IMR-90 (cell line): ENCODE data around the gene NPFF. TPM values are rescaled to one million over a fixed set of nuclear protein-coding genes. Genes with fewer than 3 reads are reported as not detected.

Source experiments
- ATAC-seq: fragments of 200-7000 bp; cut with Tn5 transposase; 2 replicates; pipeline ENCODE4 v1.9.1; 2020; ENCODE audit warnings: low read depth, mild to moderate bottlenecking, moderate library complexity
- Bru-seq: library from RNA; stranded (reverse); fragments of 400-500 nt; gene quantifications from one replicate; lab custom pipeline; 2021; lab: Mats Ljungman, UMichigan
- BruChase-seq, 2 experiments: library from RNA; stranded (reverse); fragments of 400-500 nt; gene quantifications; one replicate each; lab custom pipeline; 2021; lab: Mats Ljungman, UMichigan
- BruUV-seq: library from RNA; stranded (reverse); fragments of 400-500 nt; replicated peaks from 2 replicates; lab custom pipeline; 2021; lab: Mats Ljungman, UMichigan
- CTCF ChIA-PET: fragments of 300-600 bp; formaldehyde crosslinking; extraction: SDS; loops from one replicate; lab custom pipeline; 2021; ENCODE audit warnings: antibody characterized with exemption; lab: Yijun Ruan, JAX
- POLR2A ChIA-PET: fragments of 300-600 bp; sonication (Branson Sonifier 250); formaldehyde crosslinking; loops from one replicate; lab custom pipeline; 2022; ENCODE audit warnings: antibody characterized with exemption; ENCODE audit not compliant: unreplicated experiment; lab: Charles Lee
- DNase-seq: peaks from one replicate; pipeline ENCODE4 v3.0.0; 2013
- H2AFZ ChIP-seq: replicated peaks from 2 replicates; pipeline ENCODE3; 2013; ENCODE audit warnings: low read length, mild to moderate bottlenecking; ENCODE audit not compliant: poor library complexity
- H2AK5ac ChIP-seq: 2 replicates; pipeline ENCODE4 v1.6.1; 2013; ENCODE audit warnings: low read depth, low read length, inconsistent platforms
- H2AK9ac ChIP-seq: replicated peaks from 2 replicates; pipeline ENCODE3; 2013; ENCODE audit warnings: mild to moderate bottlenecking, low read depth, low read length, moderate library complexity; ENCODE audit not compliant: poor library complexity
- H2BK120ac ChIP-seq: 2 replicates; pipeline ENCODE4 v1.6.1; 2013; ENCODE audit warnings: low read depth, low read length, inconsistent platforms
- H2BK15ac ChIP-seq: 3 replicates; pipeline ENCODE4 v1.6.1; 2013; ENCODE audit warnings: low read depth, low read length, inconsistent platforms
- H2BK20ac ChIP-seq: 2 replicates; pipeline ENCODE4 v1.6.1; 2013; ENCODE audit warnings: low read depth, mild to moderate bottlenecking, inconsistent platforms, low read length, moderate library complexity
- H2BK5ac ChIP-seq: 2 replicates; pipeline ENCODE4 v1.6.1; 2013; ENCODE audit warnings: mild to moderate bottlenecking, low read depth, low read length, inconsistent platforms; ENCODE audit not compliant: poor library complexity, severe bottlenecking
- H3K14ac ChIP-seq: replicated peaks from 2 replicates; pipeline ENCODE4 v1.6.1; 2013; ENCODE audit warnings: low read depth, low read length, inconsistent platforms
- H3K18ac ChIP-seq: 2 replicates; pipeline ENCODE4 v1.6.1; 2013; ENCODE audit warnings: low read depth, low read length, control low read depth
- H3K23ac ChIP-seq: 2 replicates; pipeline ENCODE4 v1.6.1; 2013; ENCODE audit warnings: low read depth, low read length, inconsistent platforms
- H3K27ac ChIP-seq: 2 replicates; pipeline ENCODE4 v1.5.1; 2013; ENCODE audit warnings: mild to moderate bottlenecking, control low read depth, low read length; ENCODE audit not compliant: insufficient read depth
- H3K27me3 ChIP-seq: 2 replicates; pipeline ENCODE4 v1.6.1; 2013; ENCODE audit warnings: low read length; ENCODE audit not compliant: control insufficient read depth, insufficient read depth
- H3K36me3 ChIP-seq: 2 replicates; pipeline ENCODE4 v1.6.1; 2013; ENCODE audit warnings: low read length, mixed read lengths; ENCODE audit not compliant: control insufficient read depth, insufficient read depth
- H3K4ac ChIP-seq: 2 replicates; pipeline ENCODE4 v1.6.1; 2013; ENCODE audit warnings: low read depth, low read length, inconsistent platforms
- H3K4me1 ChIP-seq: 2 replicates; pipeline ENCODE4 v1.6.1; 2013; ENCODE audit warnings: low read length, mixed read lengths; ENCODE audit not compliant: control insufficient read depth, insufficient read depth
- H3K4me2 ChIP-seq: 2 replicates; pipeline ENCODE4 v1.6.1; 2013; ENCODE audit warnings: low read depth, mild to moderate bottlenecking, control low read depth, low read length, moderate library complexity
- H3K4me3 ChIP-seq: 2 replicates; pipeline ENCODE4 v1.5.1; 2013; ENCODE audit warnings: low read depth, mild to moderate bottlenecking, control low read depth, low read length, moderate library complexity; ENCODE audit not compliant: insufficient read depth
- H3K56ac ChIP-seq: 2 replicates; pipeline ENCODE4 v1.6.1; 2013; ENCODE audit warnings: low read length, inconsistent platforms; ENCODE audit not compliant: insufficient read depth; ENCODE audit errors: extremely low read depth
- H3K79me1 ChIP-seq, 2 experiments: 2 replicates each; pipeline ENCODE4 v1.6.1; 2013; ENCODE audit warnings: low read length in 2 of 2, inconsistent platforms in 1 of 2, low read depth in 1 of 2
- H3K9ac ChIP-seq: 2 replicates; pipeline ENCODE4 v1.6.1; 2013; ENCODE audit warnings: low read depth, low read length, control low read depth
- H3K9me1 ChIP-seq: 2 replicates; pipeline ENCODE4 v1.6.1; 2013; ENCODE audit warnings: low read length, inconsistent platforms; ENCODE audit not compliant: insufficient read depth
- H3K9me3 ChIP-seq: 2 replicates; pipeline ENCODE4 v1.6.1; 2013; ENCODE audit warnings: low read length; ENCODE audit not compliant: control insufficient read depth, insufficient read depth
- H4K20me1 ChIP-seq: 2 replicates; pipeline ENCODE4 v1.6.1; 2013; ENCODE audit warnings: low read length, inconsistent platforms; ENCODE audit not compliant: insufficient read depth
- H4K5ac ChIP-seq: 2 replicates; pipeline ENCODE4 v1.6.1; 2013; ENCODE audit warnings: mild to moderate bottlenecking, low read depth, low read length, control low read depth
- H4K8ac ChIP-seq, 2 experiments: 2 replicates each; pipeline ENCODE4 v1.6.1; 2013; ENCODE audit warnings: low read depth in 2 of 2, low read length in 2 of 2, control low read depth in 1 of 2, inconsistent platforms in 1 of 2
- H4K91ac ChIP-seq: 2 replicates; pipeline ENCODE4 v1.6.1; 2013; ENCODE audit warnings: low read depth, low read length, inconsistent platforms; ENCODE audit not compliant: insufficient read depth
- NFE2L2 ChIP-seq: fragments of 150-350 bp; IDR thresholded peaks from 2 replicates; pipeline ENCODE4 v1.6.1; 2016; ENCODE audit warnings: low read depth, mild to moderate bottlenecking, low read length
- WGBS, 2 experiments: methylation state at CpG; one replicate each; pipeline versions ENCODE4 v1.1.5 to v1.1.7; 2013; ENCODE audit warnings: missing lambda C conversion rate in 2 of 2; ENCODE audit not compliant: insufficient read length in 1 of 2; ENCODE audit errors: extremely low coverage in 2 of 2; 5-methylcytosine and 5-hydroxymethylcytosine counted together
- dilution Hi-C: fragments of 300-500 bp; cut with HindIII; formaldehyde crosslinking; loops from one replicate; pipeline ENCODE4 v1.14.3; 2018; ENCODE audit warnings: low sequenced_read_pairs; ENCODE audit not compliant: unreplicated experiment
- in situ Hi-C: fragments of 300-500 bp; cut with MboI; formaldehyde crosslinking; loops from 3 replicates; pipeline ENCODE4 v1.14.3; 2019; ENCODE audit warnings: low sequenced_read_pairs, inconsistent platforms, mixed read lengths
- intact Hi-C: fragments of 100-400 bp; cut with micrococcal nuclease; formaldehyde crosslinking; loops from 2 replicates; pipeline ENCODE4 v1.10.0; 2022
- long read RNA-seq: library from polyadenylated mRNA; unstranded; transcript quantifications from one replicate; pipeline ENCODE4 v2.0.0, GENCODE V29; 2021; ENCODE audit not compliant: unreplicated experiment
- polyA plus RNA-seq, 3 experiments: library from polyadenylated mRNA; depleted of rRNA; stranded (reverse); fragments of >200 nt; gene quantifications; 2 replicates each; pipeline ENCODE4 v1.2.3, GENCODE V29; 2012; ENCODE audit warnings: low replicate concordance in 1 of 3
- total RNA-seq: library from RNA; depleted of rRNA; stranded (reverse); fragments of >200 nt; gene quantifications from 2 replicates; pipeline ENCODE4 v1.2.3, GENCODE V29; 2012; rRNA removed

Gene NPFF, protein sequence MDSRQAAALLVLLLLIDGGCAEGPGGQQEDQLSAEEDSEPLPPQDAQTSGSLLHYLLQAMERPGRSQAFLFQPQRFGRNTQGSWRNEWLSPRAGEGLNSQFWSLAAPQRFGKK
- total RNA-seq: not detected in 2 replicates
- not detected in 2 replicates for polyA plus RNA-seq (2012; rRNA removed)
- not detected in 2 replicates for polyA plus RNA-seq (2012; cell fraction: cytosol; rRNA removed)
- polyA plus RNA-seq (2012; cell fraction: nucleus; rRNA removed; ENCODE audit: low replicate concordance): 0.87 TPM in 1 of 2 replicates, not detected in the other
- Bru-seq, nascent RNA: percentile 73 among the genes with signal in this experiment
- percentile 92 among the genes with signal in this experiment for BruChase-seq, experiment 1, labeled RNA remaining after a 6-hour chase
- BruChase-seq, experiment 2, labeled RNA remaining after a 2-hour chase: percentile 93 among the genes with signal in this experiment
- long read RNA-seq: 0 reads

DNA sequence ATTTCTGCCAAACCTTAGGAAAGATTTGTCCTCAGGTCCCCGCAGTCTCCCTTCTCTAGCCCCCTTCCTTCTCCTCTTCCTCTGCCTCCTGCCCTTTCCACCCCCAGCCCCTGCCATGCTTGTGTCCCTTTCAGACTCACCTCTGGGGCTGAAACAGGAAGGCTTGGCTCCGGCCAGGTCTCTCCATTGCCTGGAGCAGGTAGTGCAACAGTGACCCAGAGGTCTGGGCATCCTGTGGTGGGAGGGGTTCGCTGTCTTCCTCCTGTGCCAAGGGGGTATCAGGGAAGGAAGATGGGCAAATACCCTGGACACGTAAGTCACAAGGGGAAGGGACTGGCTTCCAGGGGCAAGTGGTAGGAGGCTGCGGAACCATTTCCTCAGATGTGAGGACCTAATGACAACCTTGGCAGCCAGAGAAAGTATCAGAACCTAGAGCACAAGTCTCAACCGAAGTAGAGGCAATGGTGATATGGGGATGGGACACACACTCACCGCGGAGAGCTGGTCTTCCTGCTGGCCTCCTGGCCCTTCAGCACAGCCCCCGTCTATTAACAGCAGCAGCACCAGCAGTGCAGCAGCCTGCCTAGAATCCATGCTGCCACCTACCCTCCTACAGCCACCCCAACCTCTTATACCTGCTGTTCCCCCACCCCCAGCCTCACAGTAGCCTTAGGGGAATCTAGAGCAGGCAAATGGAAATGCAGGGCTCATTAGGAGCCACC, at the start of gene NPFF:
Gene NPFF, minus strand, starts transcription at position 604 of the 722 bp plus-strand sequence. Its CDS starts 10 bp downstream, at position 594.
- Histone ChIP-seq H2AK5ac (no peak within 1 kb of the TSS), H3K14ac (no peak within 1 kb of the TSS), H2BK15ac (no peak within 1 kb of the TSS), H2BK120ac (no peak within 1 kb of the TSS), H3K4me3 (no peak within 1 kb of the TSS), H2BK5ac (no peak within 1 kb of the TSS), H4K5ac (no peak within 1 kb of the TSS), H3K4ac (no peak within 1 kb of the TSS), H3K23ac (no peak within 1 kb of the TSS), H2BK20ac (no peak within 1 kb of the TSS), H3K9me3 (no peaks in the 10 kb centered on the region), H3K27me3 (no peaks in the 10 kb centered on the region), H3K27ac (no peak within 1 kb of the TSS), H3K36me3 (peaks cover 37% of the 10 kb centered on the region), H3K56ac (no peak within 1 kb of the TSS), H3K79me1 (peaks cover 2 to 37% of the 10 kb centered on the region in 2 experiments; a peak in 3 of 4 replicates), H2AFZ (peak within 1 kb of the TSS; percentile 15), H4K91ac (no peak within 1 kb of the TSS), H3K9me1 (peaks cover 2% of the 10 kb centered on the region), H4K20me1 (no peaks in the 10 kb centered on the region), H3K4me1 (peaks cover 2% of the 10 kb centered on the region), H2AK9ac (no peak within 1 kb of the TSS), H3K18ac (no peak within 1 kb of the TSS), H3K4me2 (no peak within 1 kb of the TSS), H3K9ac (no peak within 1 kb of the TSS), H4K8ac (no peak within 1 kb of the TSS)
- DNase-seq: no peak
- WGBS, 2 experiments: 98% methylated on average over 5 of the region's 9 CpGs; no CpG with 5 or more reads in 1 of the 2 experiments
- POLR2A ChIA-PET: no interaction called here
- dilution Hi-C loops: no loop called here
- no TSS peak for BruUV-seq
- intact Hi-C loops: loop anchor here (5.0 kb wide), 1 partner anchor 295 kb away; no protein-coding TSS in a partner anchor
- TF ChIP-seq NFE2L2: no peak
- no peak for ATAC-seq
- CTCF ChIA-PET: no interaction called here
- in situ Hi-C loops: loop anchor here (10.0 kb wide), 1 partner anchor 182 kb away; the partner anchor contains the start of gene AAAS
